ENCODE measurements around the gene SHISA9.

DNA sequence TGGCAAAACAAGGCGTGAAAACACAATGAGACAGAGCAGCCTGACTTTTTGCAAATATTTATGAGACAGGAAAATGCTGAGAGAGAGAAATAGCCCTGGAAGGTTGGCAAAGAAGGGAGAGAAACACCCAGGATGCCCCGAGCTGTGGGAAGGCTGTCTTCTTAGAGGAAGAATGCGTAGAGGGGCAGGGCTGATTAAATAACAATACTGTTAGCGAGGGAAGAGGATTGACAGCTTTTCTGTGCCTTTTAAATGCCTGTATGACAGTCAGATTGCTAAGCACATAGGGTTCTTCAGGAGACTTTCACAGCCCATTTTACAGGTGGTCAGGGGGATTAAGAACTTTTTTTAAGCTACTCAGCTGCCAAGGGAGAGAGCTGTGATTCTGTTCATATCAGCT lies 219.2 kb downstream of the SHISA9 start:
- TF ChIP-seq CTCF (IDR thresholded peaks at IDR 0.05) (no peak), POLR2A (IDR thresholded peaks at IDR 0.05) (no peak)
